ENCODE data around the gene KRT86.
"Not testable (repeated sequence)": the region's sequence is repeated elsewhere in the genome, so short reads cannot be mapped to it uniquely, and the experiment has no call there.

Gene KRT86

GRCh38 chr12:52338241-52338960 lies 64.0 kb downstream of the KRT86 start:
- TF ChIP-seq SP1 (IDR thresholded peaks at IDR 0.05) (no peak), HDGF (IDR thresholded peaks at IDR 0.05; ENCODE audit: borderline replicate concordance) (no peak), BHLHE40 (IDR thresholded peaks at IDR 0.05; ENCODE audit: borderline replicate concordance) (no peak), NFRKB (IDR thresholded peaks at IDR 0.05) (no peak), ELF4 (IDR thresholded peaks at IDR 0.05) (no peak), FOXM1 (IDR thresholded peaks at IDR 0.05; ENCODE audit: borderline replicate concordance) (no peak), TARDBP (IDR thresholded peaks at IDR 0.05) (no peak), SUZ12 (IDR thresholded peaks at IDR 0.05) (no peak), LEF1 (IDR thresholded peaks at IDR 0.05; ENCODE audit: borderline replicate concordance) (no peak), ZNF384 (IDR thresholded peaks at IDR 0.05) (no peak), FOXK2 (IDR thresholded peaks at IDR 0.05) (no peak), FOXA1 (IDR thresholded peaks at IDR 0.05) (no peak), ARNT (IDR thresholded peaks at IDR 0.05) (no peak), PKNOX1 (IDR thresholded peaks at IDR 0.05) (no peak), L3MBTL2 (conservative IDR thresholded peaks at IDR 0.05) (no peak), CTBP1 (IDR thresholded peaks at IDR 0.05; ENCODE audit: borderline replicate concordance) (no peak)
- DNase-seq (ENCODE audit: extremely low spot score), result no peak
- CTCF ChIA-PET, result interaction anchor here (0.6 to 1.3 kb wide), 2 partner anchors 57 to 117 kb away, joined by 3 read pairs; no protein-coding TSS in a partner anchor
- POLR2A ChIA-PET, result interaction anchor here (1.3 kb wide), 1 partner anchor 9 kb away, joined by 3 read pairs; no protein-coding TSS in a partner anchor

GRCh38 chr12:52341066-52341580 lies 66.7 kb downstream of the KRT86 start:
- ChIA-PET CTCF (interaction anchor here (0.6 kb wide), 1 partner anchor 223 kb away, joined by 3 read pairs; no protein-coding TSS in a partner anchor), POLR2A (no interaction called here)
- TF ChIP-seq FOXM1 (IDR thresholded peaks at IDR 0.05; ENCODE audit: borderline replicate concordance), result no peak
- no peak for TF ChIP-seq FOXA1 (IDR thresholded peaks at IDR 0.05)
- TF ChIP-seq L3MBTL2 (conservative IDR thresholded peaks at IDR 0.05), result no peak
- TF ChIP-seq SUZ12 (IDR thresholded peaks at IDR 0.05), result no peak
- no peak for TF ChIP-seq ELF4 (IDR thresholded peaks at IDR 0.05)
- no peak for TF ChIP-seq CTBP1 (IDR thresholded peaks at IDR 0.05; ENCODE audit: borderline replicate concordance)
- TF ChIP-seq HDGF (IDR thresholded peaks at IDR 0.05; ENCODE audit: borderline replicate concordance), result no peak
- no peak for TF ChIP-seq PKNOX1 (IDR thresholded peaks at IDR 0.05)
- no peak for TF ChIP-seq FOXK2 (IDR thresholded peaks at IDR 0.05)
- no peak for TF ChIP-seq NFRKB (IDR thresholded peaks at IDR 0.05)
- TF ChIP-seq LEF1 (IDR thresholded peaks at IDR 0.05; ENCODE audit: borderline replicate concordance), result no peak
- no peak for TF ChIP-seq TARDBP (IDR thresholded peaks at IDR 0.05)

GRCh38 chr12:52342781-52343490 lies 68.5 kb downstream of the KRT86 start:
- no peak for DNase-seq (ENCODE audit: extremely low spot score)
- TF ChIP-seq ARNT (IDR thresholded peaks at IDR 0.05), result no peak
- TF ChIP-seq LEF1 (IDR thresholded peaks at IDR 0.05; ENCODE audit: borderline replicate concordance), result no peak
- no peak for TF ChIP-seq PKNOX1 (IDR thresholded peaks at IDR 0.05)
- TF ChIP-seq CTBP1 (IDR thresholded peaks at IDR 0.05; ENCODE audit: borderline replicate concordance), result no peak
- TF ChIP-seq SP1 (IDR thresholded peaks at IDR 0.05), result no peak
- no peak for TF ChIP-seq ZNF384 (IDR thresholded peaks at IDR 0.05)
- no peak for TF ChIP-seq TARDBP (IDR thresholded peaks at IDR 0.05)
- TF ChIP-seq L3MBTL2 (conservative IDR thresholded peaks at IDR 0.05), result no peak
- ChIA-PET POLR2A (no interaction called here), CTCF (no interaction called here)

More at GRCh38 chr12:52341066-52341580, 66.7 kb downstream of the KRT86 start:
- no peak for DNase-seq (ENCODE audit: extremely low spot score)

GRCh38 chr12:52343550-52343949 lies 69.1 kb downstream of the KRT86 start:
- CTCF ChIA-PET, result no interaction called here
- no peak for DNase-seq (ENCODE audit: extremely low spot score)
- POLR2A ChIA-PET, result no interaction called here
- TF ChIP-seq ARNT (IDR thresholded peaks at IDR 0.05) (no peak), FOXM1 (IDR thresholded peaks at IDR 0.05; ENCODE audit: borderline replicate concordance) (no peak), FOXA1 (IDR thresholded peaks at IDR 0.05) (no peak), NFRKB (IDR thresholded peaks at IDR 0.05) (no peak), FOXK2 (IDR thresholded peaks at IDR 0.05) (no peak), L3MBTL2 (conservative IDR thresholded peaks at IDR 0.05) (no peak), TARDBP (IDR thresholded peaks at IDR 0.05) (no peak), CTBP1 (IDR thresholded peaks at IDR 0.05; ENCODE audit: borderline replicate concordance) (no peak)

GRCh38 chr12:52344111-52344510 lies 69.7 kb downstream of the KRT86 start:
- no peak for DNase-seq (ENCODE audit: extremely low spot score)
- CTCF ChIA-PET, result no interaction called here
- TF ChIP-seq L3MBTL2 (conservative IDR thresholded peaks at IDR 0.05) (no peak), BHLHE40 (IDR thresholded peaks at IDR 0.05; ENCODE audit: borderline replicate concordance) (no peak), PKNOX1 (IDR thresholded peaks at IDR 0.05) (no peak), ELF4 (IDR thresholded peaks at IDR 0.05) (no peak), SP1 (IDR thresholded peaks at IDR 0.05) (no peak), SUZ12 (IDR thresholded peaks at IDR 0.05) (no peak), FOXM1 (IDR thresholded peaks at IDR 0.05; ENCODE audit: borderline replicate concordance) (no peak), TARDBP (IDR thresholded peaks at IDR 0.05) (no peak), CTBP1 (IDR thresholded peaks at IDR 0.05; ENCODE audit: borderline replicate concordance) (no peak), ARNT (IDR thresholded peaks at IDR 0.05) (no peak), ZNF384 (IDR thresholded peaks at IDR 0.05) (no peak), LEF1 (IDR thresholded peaks at IDR 0.05; ENCODE audit: borderline replicate concordance) (no peak), HDGF (IDR thresholded peaks at IDR 0.05; ENCODE audit: borderline replicate concordance) (no peak), FOXA1 (IDR thresholded peaks at IDR 0.05) (no peak), NFRKB (IDR thresholded peaks at IDR 0.05) (no peak), FOXK2 (IDR thresholded peaks at IDR 0.05) (no peak)
- POLR2A ChIA-PET, result no interaction called here

GRCh38 chr12:52345041-52345440 lies 70.6 kb downstream of the KRT86 start:
- CTCF ChIA-PET; DNase-seq (ENCODE audit: extremely low spot score); POLR2A ChIA-PET: not testable (repeated sequence)
